ENCODE results near the gene FHIT.

Gene FHIT

DNA sequence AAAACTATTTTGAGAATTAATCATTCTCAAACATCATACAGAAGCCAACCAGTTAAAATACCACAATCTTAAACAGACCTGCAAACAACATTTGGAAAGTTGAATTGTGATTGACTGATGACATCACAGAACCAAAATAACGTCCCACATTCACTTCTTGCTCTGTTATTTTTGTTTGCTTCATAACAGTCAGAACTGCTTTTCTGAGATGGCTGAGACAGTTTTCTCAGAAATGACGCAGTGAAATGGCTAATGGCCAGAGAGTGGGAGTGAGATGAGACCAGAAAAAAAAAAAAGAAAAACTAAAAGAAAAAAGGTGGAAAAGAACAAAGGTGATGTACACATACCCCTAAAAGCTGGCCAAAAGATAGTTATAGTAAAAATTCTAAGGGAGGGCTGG is 1061.2 kb downstream of the FHIT start:
- peaks cover 24% of the 10 kb centered on the region for H3K27me3 ChIP-seq (ENCODE audit: low read depth, low read length)
- no peaks in the 10 kb centered on the region for H3K9me3 ChIP-seq (ENCODE audit: insufficient read depth, low read length)
- peaks cover 15% of the 10 kb centered on the region for H3K4me1 ChIP-seq (ENCODE audit: low read length)
- no peak overlapping the region for H2AFZ ChIP-seq (ENCODE audit: low read depth, low read length)
- H3K9ac ChIP-seq (ENCODE audit: low read length): no peak overlapping the region
- no peak overlapping the region for H3K4me3 ChIP-seq (ENCODE audit: low read length)
- H3K4me2 ChIP-seq (ENCODE audit: low read length): no peak overlapping the region
- H3K79me2 ChIP-seq (ENCODE audit: low read length): no peaks in the 10 kb centered on the region
- H3K36me3 ChIP-seq (replicated peaks; ENCODE audit: low read depth, low read length): no peaks in the 10 kb centered on the region
- no peak overlapping the region for H3K27ac ChIP-seq (ENCODE audit: low read length)
- H4K20me1 ChIP-seq (ENCODE audit: insufficient read depth, low read length): no peaks in the 10 kb centered on the region
- TF ChIP-seq, protein P1, sequence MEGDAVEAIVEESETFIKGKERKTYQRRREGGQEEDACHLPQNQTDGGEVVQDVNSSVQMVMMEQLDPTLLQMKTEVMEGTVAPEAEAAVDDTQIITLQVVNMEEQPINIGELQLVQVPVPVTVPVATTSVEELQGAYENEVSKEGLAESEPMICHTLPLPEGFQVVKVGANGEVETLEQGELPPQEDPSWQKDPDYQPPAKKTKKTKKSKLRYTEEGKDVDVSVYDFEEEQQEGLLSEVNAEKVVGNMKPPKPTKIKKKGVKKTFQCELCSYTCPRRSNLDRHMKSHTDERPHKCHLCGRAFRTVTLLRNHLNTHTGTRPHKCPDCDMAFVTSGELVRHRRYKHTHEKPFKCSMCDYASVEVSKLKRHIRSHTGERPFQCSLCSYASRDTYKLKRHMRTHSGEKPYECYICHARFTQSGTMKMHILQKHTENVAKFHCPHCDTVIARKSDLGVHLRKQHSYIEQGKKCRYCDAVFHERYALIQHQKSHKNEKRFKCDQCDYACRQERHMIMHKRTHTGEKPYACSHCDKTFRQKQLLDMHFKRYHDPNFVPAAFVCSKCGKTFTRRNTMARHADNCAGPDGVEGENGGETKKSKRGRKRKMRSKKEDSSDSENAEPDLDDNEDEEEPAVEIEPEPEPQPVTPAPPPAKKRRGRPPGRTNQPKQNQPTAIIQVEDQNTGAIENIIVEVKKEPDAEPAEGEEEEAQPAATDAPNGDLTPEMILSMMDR (IDR thresholded peaks at IDR 0.05; ENCODE audit: low read depth, low read length): no peak
- TF ChIP-seq EZH2phosphoT487 (IDR thresholded peaks at IDR 0.05; ENCODE audit: low read depth): no peak

DNA sequence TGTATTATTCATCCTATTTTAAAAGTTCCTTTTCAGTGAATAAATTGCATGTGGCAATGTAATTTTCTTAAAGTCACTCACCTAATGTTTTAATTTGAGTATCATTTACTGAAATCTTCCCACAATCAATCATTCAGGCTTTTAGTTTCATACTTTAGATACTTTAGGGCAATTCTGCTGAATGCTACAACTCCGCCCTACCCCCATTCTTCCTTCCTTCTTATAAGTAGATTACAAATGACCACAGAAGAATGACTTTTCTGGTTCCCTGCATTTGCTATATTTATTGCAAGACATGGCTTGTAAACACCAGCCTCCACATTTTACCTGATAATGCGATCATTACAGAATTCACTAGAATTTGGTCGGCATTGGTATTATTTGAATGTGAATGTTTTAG is 1061.9 kb downstream of the FHIT start:
- no peak for TF ChIP-seq EZH2phosphoT487 (IDR thresholded peaks at IDR 0.05; ENCODE audit: low read depth)
- TF ChIP-seq, protein P1 (IDR thresholded peaks at IDR 0.05; ENCODE audit: low read depth, low read length): no peak
- H3K4me2 ChIP-seq (ENCODE audit: low read length): no peak overlapping the region
- H3K4me3 ChIP-seq (ENCODE audit: low read length): no peak overlapping the region
- H4K20me1 ChIP-seq (ENCODE audit: insufficient read depth, low read length): no peaks in the 10 kb centered on the region
- peaks cover 15% of the 10 kb centered on the region for H3K4me1 ChIP-seq (ENCODE audit: low read length)
- H3K9me3 ChIP-seq (ENCODE audit: insufficient read depth, low read length): no peaks in the 10 kb centered on the region
- peaks cover 23% of the 10 kb centered on the region for H3K27me3 ChIP-seq (ENCODE audit: low read depth, low read length)
- no peaks in the 10 kb centered on the region for H3K36me3 ChIP-seq (replicated peaks; ENCODE audit: low read depth, low read length)
- no peak overlapping the region for H3K27ac ChIP-seq (ENCODE audit: low read length)
- H3K9ac ChIP-seq (ENCODE audit: low read length): no peak overlapping the region
- no peak overlapping the region for H2AFZ ChIP-seq (ENCODE audit: low read depth, low read length)
- no peaks in the 10 kb centered on the region for H3K79me2 ChIP-seq (ENCODE audit: low read length)

DNA sequence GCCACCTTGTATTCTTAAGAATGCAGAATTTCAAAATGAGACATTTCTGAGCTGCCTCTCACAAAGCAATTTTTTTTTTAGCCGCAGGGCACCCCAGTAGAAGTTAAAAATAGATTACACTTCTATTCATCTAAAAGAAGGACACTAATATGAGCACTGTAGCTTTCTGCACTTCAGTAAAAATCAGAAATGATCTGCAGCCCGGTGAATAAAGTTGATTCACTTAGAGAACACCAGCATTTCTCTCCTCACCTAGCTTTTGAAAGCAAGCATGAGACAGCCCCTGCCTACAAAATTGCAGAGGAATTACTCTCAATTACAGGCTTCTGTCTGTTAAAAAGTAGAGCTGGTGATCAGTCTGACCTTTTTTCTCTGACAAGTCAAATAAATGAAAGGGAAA is 1062.4 kb downstream of the FHIT start:
- Histone ChIP-seq H2AFZ (ENCODE audit: low read depth, low read length) (no peak overlapping the region), H3K79me2 (ENCODE audit: low read length) (no peaks in the 10 kb centered on the region), H4K20me1 (ENCODE audit: insufficient read depth, low read length) (no peaks in the 10 kb centered on the region), H3K4me1 (ENCODE audit: low read length) (peaks cover 15% of the 10 kb centered on the region), H3K36me3 (replicated peaks; ENCODE audit: low read depth, low read length) (no peaks in the 10 kb centered on the region), H3K9ac (ENCODE audit: low read length) (no peak overlapping the region), H3K27ac (ENCODE audit: low read length) (no peak overlapping the region), H3K9me3 (ENCODE audit: insufficient read depth, low read length) (no peaks in the 10 kb centered on the region), H3K27me3 (ENCODE audit: low read depth, low read length) (peaks cover 19% of the 10 kb centered on the region), H3K4me3 (ENCODE audit: low read length) (no peak overlapping the region), H3K4me2 (ENCODE audit: low read length) (no peak overlapping the region)
- TF ChIP-seq EZH2phosphoT487 (IDR thresholded peaks at IDR 0.05; ENCODE audit: low read depth): no peak
- TF ChIP-seq, protein P1 (IDR thresholded peaks at IDR 0.05; ENCODE audit: low read depth, low read length): no peak

DNA sequence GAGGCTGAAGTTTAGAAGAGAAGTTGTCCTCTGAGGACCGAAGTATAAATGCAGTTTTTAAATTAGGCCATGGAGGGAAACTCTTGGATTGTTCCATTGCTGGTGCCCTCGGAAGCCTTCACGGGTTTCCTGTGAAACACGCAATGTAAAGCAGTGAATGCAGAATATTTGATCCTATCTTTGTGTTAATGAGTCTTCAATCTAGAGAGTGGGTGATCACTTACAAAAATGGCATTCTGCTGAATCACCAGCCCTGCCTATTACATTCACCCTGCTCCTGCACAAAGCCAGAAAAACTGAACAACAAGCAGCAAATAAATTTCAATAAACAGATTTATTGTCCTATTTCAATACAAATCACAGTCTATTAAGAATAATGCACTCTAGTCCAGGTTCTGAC is 1063.9 kb downstream of the FHIT start:
- TF ChIP-seq EZH2phosphoT487 (IDR thresholded peaks at IDR 0.05; ENCODE audit: low read depth): no peak
- TF ChIP-seq, protein P1 (IDR thresholded peaks at IDR 0.05; ENCODE audit: low read depth, low read length): no peak
- H3K79me2 ChIP-seq (ENCODE audit: low read length): no peaks in the 10 kb centered on the region
- H3K4me1 ChIP-seq (ENCODE audit: low read length): peaks cover 6% of the 10 kb centered on the region
- no peaks in the 10 kb centered on the region for H3K9me3 ChIP-seq (ENCODE audit: insufficient read depth, low read length)
- H3K36me3 ChIP-seq (replicated peaks; ENCODE audit: low read depth, low read length): no peaks in the 10 kb centered on the region
- H3K4me2 ChIP-seq (ENCODE audit: low read length): no peak overlapping the region
- no peak overlapping the region for H3K4me3 ChIP-seq (ENCODE audit: low read length)
- H3K27ac ChIP-seq (ENCODE audit: low read length): no peak overlapping the region
- no peak overlapping the region for H3K9ac ChIP-seq (ENCODE audit: low read length)
- no peak overlapping the region for H2AFZ ChIP-seq (ENCODE audit: low read depth, low read length)
- no peaks in the 10 kb centered on the region for H4K20me1 ChIP-seq (ENCODE audit: insufficient read depth, low read length)
- peaks cover 15% of the 10 kb centered on the region for H3K27me3 ChIP-seq (ENCODE audit: low read depth, low read length)
